T47D (cell line): ENCODE results near the gene TRPV3.
"Not testable (repeated sequence)": the region's sequence is repeated elsewhere in the genome, so short reads cannot be mapped to it uniquely, and the experiment has no call there.

ENCODE experiments used
- DNase-seq, 2 experiments: peaks; one replicate each; pipeline versions ENCODE4 v3.0.0 to v3.0.0-alpha.2; 2011 to 2012; ENCODE audit warnings: low read depth in 1 of 2, low spot score in 1 of 2
- JUND ChIP-seq: IDR thresholded peaks from 2 replicates; pipeline ENCODE4 v1.6.1; 2012; ENCODE audit warnings: low read depth
- in situ Hi-C: cut with HindIII; loops from 2 replicates; pipeline ENCODE4 v1.10.0; 2016; ENCODE audit warnings: low sequenced_read_pairs, low pct_unique_long_range_greater_than_20kb

The TRPV3 gene

GRCh38 chr17:3569534-3570137 is 12.0 kb upstream of the TRPV3 start:
- TF ChIP-seq JUND, result no peak
- in situ Hi-C loops, result no loop called here
- DNase-seq, result no peak

DNA sequence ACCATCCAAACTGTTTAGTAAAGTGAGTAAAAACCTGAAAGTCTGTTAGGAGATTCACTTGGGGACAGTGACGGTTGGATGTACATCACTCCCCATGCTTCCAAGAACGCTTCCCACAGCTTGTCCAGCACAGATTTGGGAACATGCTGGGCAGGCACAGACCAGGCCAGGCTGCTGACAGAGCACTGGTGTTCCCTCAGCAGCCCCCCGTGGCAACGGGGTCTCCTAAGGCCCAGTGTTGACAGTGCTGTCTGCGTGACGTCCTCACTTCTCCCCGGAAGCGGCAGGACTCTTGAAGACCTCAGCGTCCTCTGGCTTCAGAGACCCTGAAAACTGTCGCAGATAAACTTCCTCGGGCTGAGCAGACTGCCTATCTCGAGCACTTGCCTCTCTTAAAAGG is 8.9 kb upstream of the TRPV3 start:
- no peak for TF ChIP-seq JUND
- DNase-seq, result no peak
- in situ Hi-C loops, result no loop called here

DNA sequence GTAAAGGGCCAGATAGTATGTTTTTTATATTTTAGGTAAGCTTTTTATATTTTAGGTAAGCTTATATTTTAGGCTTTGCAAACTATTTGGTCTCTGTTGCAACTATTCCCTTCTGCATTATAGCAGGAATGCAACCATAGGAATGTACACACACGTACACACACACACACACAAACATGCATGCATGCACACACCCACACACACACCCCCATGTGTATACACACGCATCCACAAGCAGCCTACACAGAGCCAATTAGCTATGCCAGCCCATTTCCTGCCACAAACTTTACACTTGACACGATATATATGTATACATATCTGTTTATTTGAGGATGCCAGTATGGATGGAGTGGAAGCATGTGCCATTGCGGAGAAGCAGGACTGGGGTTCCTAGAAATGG is 7.5 kb upstream of the TRPV3 start:
- in situ Hi-C loops, result no loop called here
- TF ChIP-seq JUND, result no peak
- no peak for DNase-seq

GRCh38 chr17:3564241-3564640 is 6.6 kb upstream of the TRPV3 start:
- in situ Hi-C loops, DNase-seq: not testable (repeated sequence)

GRCh38 chr17:3559270-3559645 is 1.6 kb upstream of the TRPV3 start:
- TF ChIP-seq JUND, result no peak
- in situ Hi-C loops, result no loop called here

DNA sequence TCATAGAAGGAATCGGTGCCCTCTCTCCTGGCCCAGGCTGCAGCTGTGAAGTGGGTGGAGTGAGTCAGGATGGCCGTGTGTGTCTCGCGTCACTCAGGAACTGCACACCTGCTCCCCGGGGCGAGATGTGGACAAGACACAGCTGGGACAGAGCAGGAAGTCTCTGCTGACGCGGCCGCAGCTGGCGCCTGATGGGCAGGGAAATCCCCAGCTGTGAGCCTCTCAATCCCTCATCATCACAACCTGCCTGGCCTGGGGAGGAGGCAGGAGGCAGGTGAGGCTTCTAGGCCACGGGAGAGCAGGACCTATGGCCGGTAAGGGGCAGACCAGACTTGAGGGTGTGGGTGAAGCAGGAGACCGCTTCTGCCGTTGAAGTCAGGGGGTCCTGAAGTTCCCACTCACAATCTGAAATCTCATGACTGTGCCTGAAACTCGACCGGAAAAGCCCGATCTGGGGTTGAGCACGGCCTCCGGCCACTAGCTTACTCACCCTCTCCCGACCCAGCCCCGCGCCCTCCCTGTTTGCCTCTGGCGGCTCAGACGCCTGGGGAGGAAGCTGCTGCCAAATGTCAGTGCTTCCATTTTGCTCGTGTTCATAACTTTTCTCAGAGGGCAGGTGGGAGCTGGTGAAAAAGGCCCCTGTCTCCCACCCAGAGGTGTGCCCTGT is 1.1 kb upstream of the TRPV3 start:
- no peak for DNase-seq
- no peak for TF ChIP-seq JUND
- in situ Hi-C loops, result no loop called here

More at GRCh38 chr17:3559270-3559645, 1.6 kb upstream of the TRPV3 start:
- DNase-seq, result no peak

GRCh38 chr17:3556916-3557767 is 470 bp downstream of the TRPV3 start:
- peak; percentile 23 to 56 for DNase-seq
- no peak for TF ChIP-seq JUND
- in situ Hi-C loops, result no loop called here

DNA sequence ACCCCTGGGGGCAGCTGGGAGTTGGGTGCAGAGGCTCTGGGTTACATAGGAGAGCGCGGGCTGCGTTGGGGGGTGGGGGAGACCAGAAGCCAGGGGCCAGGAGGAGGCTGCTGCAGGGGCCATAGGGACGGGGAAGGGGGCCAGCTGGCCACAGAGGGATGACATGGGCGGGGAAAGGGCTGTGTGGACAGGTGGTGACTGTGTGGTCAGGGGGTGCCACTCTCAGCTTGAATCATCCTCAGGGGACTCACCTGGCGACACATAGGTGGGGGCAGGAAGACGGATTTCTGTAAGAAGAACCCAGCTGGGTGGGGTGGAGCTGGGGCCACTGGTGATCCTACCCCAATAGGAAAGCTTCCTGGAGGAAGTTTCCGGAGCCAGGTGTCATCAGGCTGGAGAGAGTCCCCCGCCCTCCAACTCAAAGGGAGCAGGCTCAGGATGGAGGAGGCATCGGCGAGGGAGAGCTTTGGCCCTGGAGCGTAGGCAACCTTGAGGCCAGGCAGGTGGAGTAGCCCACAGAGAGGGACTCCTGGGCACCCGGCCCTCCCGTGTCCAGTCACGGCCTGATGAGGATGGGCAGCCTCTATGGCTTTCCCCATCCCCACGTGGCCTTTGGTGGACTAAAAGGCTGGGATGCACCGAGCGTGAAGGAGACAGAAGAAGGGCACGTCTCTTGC is 1.2 kb downstream of the TRPV3 start:
- DNase-seq, result no peak
- in situ Hi-C loops, result no loop called here
- no peak for TF ChIP-seq JUND

DNA sequence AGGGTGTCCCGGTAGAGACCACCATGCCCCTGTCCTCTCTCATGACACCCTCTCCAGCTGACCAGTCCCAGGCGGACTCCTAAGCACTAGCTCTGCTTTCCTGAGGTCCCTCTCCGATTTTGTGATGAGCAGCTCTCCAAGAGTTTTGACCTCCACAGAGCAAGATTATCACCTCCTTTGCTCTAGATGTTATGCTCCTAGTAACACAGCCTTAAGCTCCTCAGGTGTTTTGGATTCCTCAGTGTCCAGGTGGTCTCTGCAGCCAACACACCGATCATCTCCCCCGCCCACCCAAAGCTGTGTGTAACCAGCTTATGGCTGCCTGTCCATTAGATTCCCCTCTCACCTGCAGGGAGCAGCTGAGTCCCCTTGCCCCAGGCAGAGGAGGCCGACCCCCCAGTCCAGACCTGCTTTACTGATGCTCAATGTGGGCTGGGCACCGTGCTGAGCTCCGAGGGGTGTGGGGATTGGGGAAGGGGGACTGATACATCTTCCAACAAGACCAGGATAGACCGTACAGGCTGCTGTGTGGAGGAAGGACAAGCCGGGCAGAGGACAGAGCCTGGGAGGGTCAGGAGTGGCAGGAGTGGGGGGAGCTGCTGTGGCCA is 2.3 kb downstream of the TRPV3 start:
- in situ Hi-C loops, result no loop called here
- DNase-seq, result no peak
- TF ChIP-seq JUND, result no peak

DNA sequence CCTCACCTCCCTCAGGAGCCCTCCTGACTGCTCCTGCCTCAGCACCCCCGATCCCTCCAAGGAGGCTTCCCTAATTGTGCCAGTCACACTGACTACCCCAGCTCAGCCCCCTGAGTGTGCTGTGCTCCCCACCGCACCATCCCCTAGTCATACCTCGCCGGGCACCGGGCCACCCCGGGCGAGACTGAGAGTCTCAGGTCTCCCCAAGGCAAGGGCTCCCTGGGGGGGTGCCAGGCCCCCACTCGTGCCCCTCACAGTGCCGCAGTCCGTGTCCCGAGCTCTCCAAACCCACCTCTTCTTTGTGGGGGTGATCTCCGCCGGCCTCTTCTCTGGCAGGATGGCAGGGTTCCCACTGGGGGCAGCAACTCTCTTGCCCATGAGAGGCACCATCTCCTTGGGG is 3.2 kb downstream of the TRPV3 start:
- DNase-seq, result no peak
- in situ Hi-C loops, result no loop called here
- TF ChIP-seq JUND, result no peak

DNA sequence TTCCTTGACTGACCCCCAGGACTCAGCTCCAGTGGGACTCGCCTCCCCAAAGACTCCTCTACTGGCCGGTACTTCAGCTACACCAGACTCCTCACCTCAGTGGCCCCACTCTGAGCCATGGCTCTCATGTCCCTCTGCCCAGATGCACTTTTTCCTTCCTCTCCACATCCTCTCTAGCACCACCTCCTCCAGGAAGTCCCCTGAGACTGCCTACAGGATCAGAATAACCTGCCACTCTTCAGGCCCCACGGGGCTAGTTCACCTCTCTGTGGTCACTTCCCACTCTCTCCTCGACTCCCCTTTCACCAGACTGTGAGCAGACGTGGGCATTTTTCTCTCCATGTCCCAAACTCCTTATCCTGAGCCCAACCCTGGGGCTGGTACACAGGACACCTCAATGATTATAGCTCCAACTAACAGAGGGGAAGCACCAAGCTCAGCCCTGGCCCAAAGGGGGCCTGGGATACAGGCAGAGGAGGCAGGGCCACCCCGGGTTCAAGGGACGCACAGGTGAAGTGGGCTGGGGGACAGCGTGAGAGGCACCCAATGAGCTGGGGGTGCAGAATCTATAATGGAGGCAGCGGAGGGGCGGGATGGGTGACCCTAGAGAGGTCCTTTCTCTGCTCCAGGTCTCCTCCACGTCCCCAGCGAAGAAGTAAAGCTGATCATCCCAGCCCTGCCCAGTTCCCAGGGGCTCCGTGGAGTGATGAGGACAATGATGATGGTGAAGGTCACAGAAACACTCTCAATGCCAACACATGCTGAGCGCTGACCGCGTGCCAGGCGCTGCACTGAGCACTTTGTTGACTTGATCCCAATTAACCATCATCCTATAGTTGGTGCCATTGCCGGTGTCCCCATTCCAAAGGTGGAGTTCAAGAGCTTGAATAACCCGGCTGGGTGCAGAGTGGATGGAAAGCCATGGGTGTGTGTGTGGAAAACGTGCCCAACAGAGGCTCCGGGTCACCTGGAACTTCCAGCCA is 3.9 kb downstream of the TRPV3 start:
- no peak for TF ChIP-seq JUND

More for the DNA sequence above, 3.9 kb downstream of the TRPV3 start:
- in situ Hi-C loops, result no loop called here
- no peak for DNase-seq
